Gastrocnemius medialis (tissue), 4 donors: ENCODE measurements around the gene ADCY5.

Experiments used
- CTCF ChIP-seq, 5 experiments: fragments of 450-650 bp in 3 of 5; fragments of 200-600 bp in 2 of 5; sonication (generic) in 2 of 5; IDR thresholded peaks in 4 of 5; conservative IDR thresholded peaks in 1 of 5; 1 replicate in 4 of 5; 2 replicates in 1 of 5; pipeline ENCODE4 v1.5.1; 2016 to 2019; ENCODE audit warnings: antibody characterized with exemption in 5 of 5, mild to moderate bottlenecking in 3 of 5, moderate library complexity in 3 of 5
- POLR2A ChIP-seq, 2 donors: fragments of 450-650 bp; IDR thresholded peaks; one replicate each; pipeline ENCODE4 v1.6.1; 2017; ENCODE audit warnings: antibody characterized with exemption in 2 of 2, mild to moderate bottlenecking in 2 of 2, moderate library complexity in 2 of 2

- no peak for TF ChIP-seq CTCF (IDR thresholded peaks at IDR 0.05 in 4 of 5, conservative IDR thresholded peaks at IDR 0.05 in 1 of 5)
- TF ChIP-seq POLR2A (IDR thresholded peaks at IDR 0.05), result no peak
These were observed 164.4 kb downstream of the ADCY5 start for GRCh38 chr3:123284399-123285010.
